Esophagus mucosa (tissue), 1 donor: ENCODE data around the gene GABRR3. TPM values are rescaled to one million over a fixed set of nuclear protein-coding genes. Genes with fewer than 3 reads are reported as not detected.

ENCODE experiments used
- ATAC-seq: fragments of 200-7000 bp; cut with Tn5 transposase; one replicate; pipeline ENCODE4 v1.9.1; 2020
- total RNA-seq: library from RNA; stranded (reverse); gene quantifications from one replicate; pipeline ENCODE4 v1.2.4, GENCODE V29; 2023
- donor health status: DM: yes; HTN: yes; CAD: no.

GABRR3 gene
- total RNA-seq, 1 donor from 2014 or later: not detected

- ATAC-seq: no peak
Measured at GRCh38 chr3:97954228-97954827, 80.8 kb downstream of the GABRR3 start.

- ATAC-seq: peak; percentile 94
Measured at GRCh38 chr3:97952872-97953271, 82.2 kb downstream of the GABRR3 start.

- ATAC-seq: peak; percentile 70
Measured at GRCh38 chr3:97952280-97952679, 82.8 kb downstream of the GABRR3 start.

GRCh38 chr3:97950360-97950759 lies 84.8 kb downstream of the GABRR3 start:
- no peak for ATAC-seq

- ATAC-seq: no peak
Measured at GRCh38 chr3:97949743-97950142, 85.4 kb downstream of the GABRR3 start.

- ATAC-seq: no peak
Measured at GRCh38 chr3:97949110-97949485, 86.0 kb downstream of the GABRR3 start.

- ATAC-seq: no peak
Measured at GRCh38 chr3:97948351-97949109, 86.6 kb downstream of the GABRR3 start.

GRCh38 chr3:97942801-97943546 lies 92.1 kb downstream of the GABRR3 start:
- peak; percentile 34 for ATAC-seq

- no peak for ATAC-seq
Measured at GRCh38 chr3:97940034-97940433, 95.1 kb downstream of the GABRR3 start.

- no peak for ATAC-seq
Measured at GRCh38 chr3:97939401-97939800, 95.7 kb downstream of the GABRR3 start.

GRCh38 chr3:97938444-97938843 lies 96.7 kb downstream of the GABRR3 start:
- no peak for ATAC-seq

GRCh38 chr3:97937205-97937604 lies 97.9 kb downstream of the GABRR3 start:
- no peak for ATAC-seq

GRCh38 chr3:97935842-97936241 lies 99.3 kb downstream of the GABRR3 start:
- ATAC-seq: peak; percentile 48

Other genes with a start within 250 kb of the GABRR3 start
- 18.3 TPM for gene CRYBG3, start 213.3 kb downstream of the GABRR3 start, total RNA-seq
- gene RIOX2, start 62.9 kb downstream of the GABRR3 start, total RNA-seq: 33.6 TPM
- gene OR5AC2, start 51.9 kb upstream of the GABRR3 start, total RNA-seq: not detected
- gene OR5H1, start 95.4 kb upstream of the GABRR3 start, total RNA-seq: not detected
- gene OR5H14, start 112.2 kb upstream of the GABRR3 start, total RNA-seq: not detected
- not detected for gene OR5H15, start 131.4 kb upstream of the GABRR3 start, total RNA-seq
- not detected for gene OR5H6, start 228.9 kb upstream of the GABRR3 start, total RNA-seq
- gene OR5H2, start 247.2 kb upstream of the GABRR3 start, total RNA-seq: not detected